GM19099 (cell line): ENCODE data around the gene NWD2.

Source experiments
- POLR2A ChIP-seq: IDR thresholded peaks from 3 replicates; pipeline ENCODE4 v1.6.1; 2011; ENCODE audit warnings: low read depth; ENCODE audit not compliant: insufficient read length; ENCODE audit errors: extremely low read depth

NWD2 gene

GRCh38 chr4:37359261-37359660 is 114.7 kb downstream of the NWD2 start:
- no peak for TF ChIP-seq POLR2A

GRCh38 chr4:37365888-37366287 is 121.3 kb downstream of the NWD2 start:
- TF ChIP-seq POLR2A: no peak

DNA sequence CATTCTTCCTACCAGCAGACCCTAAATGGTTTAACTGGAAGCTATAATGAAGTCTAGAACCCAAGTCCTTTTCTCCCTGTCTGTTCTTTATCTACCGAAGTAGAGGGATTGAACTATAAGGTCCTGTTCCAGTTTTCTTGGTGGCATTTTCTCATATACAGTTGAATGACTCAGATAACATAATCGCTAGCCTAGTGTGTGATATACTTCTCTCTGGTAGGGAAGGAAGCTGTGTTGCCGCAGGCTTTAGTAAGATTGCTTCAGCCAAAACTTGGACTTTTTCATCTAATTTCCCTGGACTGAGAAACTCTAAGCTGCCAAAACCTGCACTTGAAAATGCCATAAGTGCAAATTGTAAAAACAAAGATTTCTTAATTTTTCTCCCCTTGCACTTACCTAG is 123.4 kb downstream of the NWD2 start:
- no peak for TF ChIP-seq POLR2A

DNA sequence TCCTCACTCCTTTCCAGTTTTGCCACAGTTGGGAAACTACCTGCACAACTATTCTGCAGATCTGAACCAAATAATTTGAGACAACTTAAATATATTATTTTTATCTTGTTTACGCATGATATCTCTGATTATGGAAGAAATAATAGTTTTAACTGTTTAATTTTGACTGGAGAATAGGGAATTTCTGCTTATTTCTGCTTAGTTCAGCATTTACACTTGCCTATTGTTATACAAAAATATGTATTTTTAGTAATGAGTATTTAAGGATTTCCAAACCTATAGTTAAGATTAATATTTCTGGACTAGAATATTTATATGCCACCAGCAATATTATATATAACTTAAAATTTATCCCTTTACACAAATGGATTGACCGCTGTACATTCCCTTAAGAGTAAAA is 125.5 kb downstream of the NWD2 start:
- no peak for TF ChIP-seq POLR2A

- TF ChIP-seq POLR2A: no peak
These were observed 136.6 kb downstream of the NWD2 start for GRCh38 chr4:37381040-37381668.

DNA sequence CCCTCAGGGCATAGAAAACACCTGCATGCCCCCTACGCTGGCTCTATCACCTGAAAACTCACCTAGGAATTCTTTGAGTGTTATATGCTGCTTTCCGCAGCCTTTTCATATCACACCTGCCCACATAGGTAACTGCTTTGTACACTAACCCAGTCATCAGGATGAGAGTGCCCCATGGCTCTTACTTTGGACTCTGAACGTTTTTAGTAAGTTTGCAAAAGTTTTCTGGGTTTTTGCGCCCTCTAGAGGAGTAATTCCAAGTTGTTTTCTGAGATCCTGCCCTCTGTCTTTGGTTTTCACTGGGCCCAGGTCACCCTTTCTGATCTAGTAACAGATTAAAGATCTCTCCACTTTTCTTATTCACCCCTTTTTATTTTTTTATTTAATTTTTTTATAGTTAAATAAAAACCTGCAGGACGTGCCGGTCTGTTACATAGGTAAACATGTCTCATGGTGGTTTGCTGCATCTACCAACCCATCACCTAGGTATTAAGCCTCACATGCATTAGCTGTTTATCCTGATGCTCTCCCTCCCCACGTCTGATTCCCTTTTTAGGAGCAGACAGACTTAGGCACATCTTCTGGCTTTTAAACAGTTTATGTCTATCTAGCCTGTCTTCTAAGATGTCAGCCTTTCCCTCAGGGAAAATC is 139.2 kb downstream of the NWD2 start:
- no peak for TF ChIP-seq POLR2A

- no peak for TF ChIP-seq POLR2A
These were observed 140.9 kb downstream of the NWD2 start for GRCh38 chr4:37385424-37385823.

DNA sequence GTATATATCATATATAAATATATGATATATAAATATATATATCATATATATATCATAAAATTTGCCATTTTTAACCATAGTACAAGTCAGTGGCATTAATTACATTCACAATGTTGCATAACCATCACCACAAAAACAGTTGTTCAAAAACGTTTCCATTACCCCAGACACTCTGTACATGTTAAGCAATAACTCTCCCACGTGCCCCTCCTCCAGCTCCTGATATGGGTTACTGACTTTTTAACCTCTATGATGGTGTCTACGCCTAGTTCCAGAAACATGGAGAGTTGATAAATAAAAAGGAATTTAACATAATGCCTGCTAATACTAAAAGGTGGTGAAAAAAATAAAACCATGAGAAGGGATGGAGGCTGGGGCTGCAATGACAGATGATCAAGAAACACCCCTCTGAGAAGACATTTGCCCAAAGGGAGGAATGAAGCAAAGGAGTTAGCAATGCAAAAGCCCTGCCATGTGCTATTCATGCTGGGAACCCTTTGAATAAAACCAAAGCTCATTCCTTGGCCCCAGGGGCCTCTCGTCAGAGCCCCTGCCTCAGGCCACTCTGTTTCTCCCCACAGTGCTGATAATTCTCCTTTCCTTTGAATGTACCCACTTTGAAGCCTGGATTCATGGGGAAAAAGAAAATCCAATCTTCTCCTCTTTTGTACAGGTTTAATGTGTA is 144.3 kb downstream of the NWD2 start:
- no peak for TF ChIP-seq POLR2A

GRCh38 chr4:37389366-37389765 is 144.8 kb downstream of the NWD2 start:
- TF ChIP-seq POLR2A: no peak

- no peak for TF ChIP-seq POLR2A
These were observed 145.5 kb downstream of the NWD2 start for GRCh38 chr4:37389967-37390580.

DNA sequence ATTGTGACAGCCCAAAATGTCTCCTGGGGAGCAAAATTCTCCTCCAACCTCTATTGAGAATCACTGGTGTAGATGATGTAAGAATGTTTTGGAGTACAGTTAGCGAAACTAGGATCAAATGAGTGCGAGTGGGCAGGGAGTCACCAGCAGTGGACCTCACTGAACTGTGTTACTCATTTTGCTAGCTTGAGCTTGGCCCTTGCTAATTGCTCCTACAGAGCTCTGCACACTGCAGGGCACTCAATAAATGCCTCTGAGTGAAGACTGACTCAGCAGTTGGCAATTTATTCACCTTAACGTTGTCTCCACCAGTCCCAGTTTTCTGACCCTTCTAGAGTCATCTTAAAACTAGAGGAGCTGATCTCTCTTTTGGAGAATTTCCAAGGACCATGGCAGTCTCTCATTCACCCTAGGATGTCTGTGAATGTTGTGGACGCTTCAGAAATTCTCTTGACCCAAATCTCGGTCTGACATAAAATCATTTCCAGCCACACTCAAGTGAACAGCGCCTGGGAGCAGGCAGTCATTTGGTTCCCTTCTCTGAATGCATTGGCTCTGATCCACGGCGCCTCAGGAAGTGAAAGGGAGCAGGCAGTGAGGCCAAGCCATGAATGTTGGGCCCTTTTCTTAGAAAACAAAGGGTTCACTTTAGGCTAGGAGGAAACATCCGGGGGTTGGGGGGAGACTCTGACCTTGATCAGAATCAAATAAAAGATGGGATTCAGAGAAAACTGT is 148.1 kb downstream of the NWD2 start:
- TF ChIP-seq POLR2A: no peak

- no peak for TF ChIP-seq POLR2A
These were observed 148.8 kb downstream of the NWD2 start for GRCh38 chr4:37393321-37393720.

- no peak for TF ChIP-seq POLR2A
These were observed 149.3 kb downstream of the NWD2 start for GRCh38 chr4:37393889-37394288.

DNA sequence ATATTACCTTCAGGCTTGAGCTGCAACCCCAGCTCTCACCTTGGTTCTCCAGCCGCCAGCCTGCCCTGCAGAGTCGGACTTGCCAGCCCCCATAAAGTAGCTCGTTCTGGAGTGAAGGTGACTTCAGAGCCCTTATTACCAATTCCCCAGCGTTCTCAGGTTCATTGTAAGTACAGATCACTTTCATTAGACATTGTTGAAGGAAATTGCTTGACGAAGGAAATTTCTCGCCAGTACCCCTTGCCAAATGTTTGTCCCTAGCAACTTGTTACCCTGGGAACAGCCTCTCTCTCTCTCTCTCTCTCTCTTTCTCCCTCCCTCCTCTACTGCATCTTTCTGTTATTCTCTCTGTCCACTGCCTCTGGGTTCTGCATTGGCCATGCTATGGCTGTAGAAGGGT is 153.0 kb downstream of the NWD2 start:
- TF ChIP-seq POLR2A: no peak

GRCh38 chr4:37400241-37400881 is 155.8 kb downstream of the NWD2 start:
- no peak for TF ChIP-seq POLR2A
